Activated CD4-positive, alpha-beta T cell treated with anti-CD3 and anti-CD28 coated beads, Interleukin-2, amount 50 U/mL, for 48 hours (primary cell): ENCODE measurements around the gene TMEM138.

Experiments
- DNase-seq, 2 experiments: peaks; one replicate each; pipeline ENCODE4 v3.0.0-alpha.2; 2020

The TMEM138 gene

GRCh38 chr11:61342207-61342803 lies 19.9 kb upstream of the TMEM138 start:
- DNase-seq, result no peak

GRCh38 chr11:61343792-61344745 lies 18.1 kb upstream of the TMEM138 start:
- DNase-seq, result no peak

- DNase-seq, result no peak
Measured at GRCh38 chr11:61345170-61345610, 17.0 kb upstream of the TMEM138 start.

DNA sequence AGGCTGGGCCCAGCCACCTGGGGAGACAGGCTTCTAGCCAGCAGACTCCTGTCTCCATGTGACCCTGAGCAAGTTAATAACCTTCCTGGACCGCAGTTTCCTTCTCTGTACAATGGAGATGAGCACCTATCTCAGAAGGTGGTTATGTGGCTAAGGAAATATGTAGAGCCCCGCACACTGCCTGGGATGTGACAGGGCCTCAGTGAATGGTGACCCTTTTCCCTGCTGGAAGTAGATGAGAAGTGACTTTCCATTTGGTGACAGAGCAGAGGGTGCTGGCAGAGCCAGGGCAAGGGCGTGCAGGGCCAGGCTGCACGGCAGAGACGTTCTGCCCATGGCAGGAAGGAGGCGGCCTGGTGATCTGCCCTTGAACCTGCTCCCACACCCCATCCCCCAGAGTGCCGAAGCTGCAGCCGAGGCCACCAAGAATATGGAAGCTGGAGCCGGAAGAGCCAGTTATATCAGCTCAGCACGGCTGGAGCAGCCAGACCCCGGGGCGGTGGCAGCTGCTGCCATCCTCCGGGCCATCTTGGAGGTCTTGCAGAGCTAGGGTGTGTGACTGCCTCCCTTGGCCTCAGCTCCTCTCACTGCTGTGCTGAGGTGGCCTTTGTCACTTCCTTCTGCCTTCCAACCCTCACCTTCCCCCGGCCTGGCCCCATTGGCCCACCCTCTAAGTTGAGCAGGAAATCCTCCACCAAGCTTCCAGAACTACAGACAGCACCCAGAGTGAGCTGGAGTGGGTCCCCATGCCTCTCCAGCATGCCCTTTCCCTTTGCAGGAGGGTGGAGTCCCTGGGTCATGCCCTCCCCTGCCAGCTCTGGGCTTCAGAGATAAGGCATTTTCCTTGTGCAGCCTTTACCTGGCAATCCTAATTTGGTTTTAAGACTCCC lies 16.0 kb upstream of the TMEM138 start:
- DNase-seq, result no peak

- no peak for DNase-seq
Measured at GRCh38 chr11:61347916-61348461, 14.2 kb upstream of the TMEM138 start.

DNA sequence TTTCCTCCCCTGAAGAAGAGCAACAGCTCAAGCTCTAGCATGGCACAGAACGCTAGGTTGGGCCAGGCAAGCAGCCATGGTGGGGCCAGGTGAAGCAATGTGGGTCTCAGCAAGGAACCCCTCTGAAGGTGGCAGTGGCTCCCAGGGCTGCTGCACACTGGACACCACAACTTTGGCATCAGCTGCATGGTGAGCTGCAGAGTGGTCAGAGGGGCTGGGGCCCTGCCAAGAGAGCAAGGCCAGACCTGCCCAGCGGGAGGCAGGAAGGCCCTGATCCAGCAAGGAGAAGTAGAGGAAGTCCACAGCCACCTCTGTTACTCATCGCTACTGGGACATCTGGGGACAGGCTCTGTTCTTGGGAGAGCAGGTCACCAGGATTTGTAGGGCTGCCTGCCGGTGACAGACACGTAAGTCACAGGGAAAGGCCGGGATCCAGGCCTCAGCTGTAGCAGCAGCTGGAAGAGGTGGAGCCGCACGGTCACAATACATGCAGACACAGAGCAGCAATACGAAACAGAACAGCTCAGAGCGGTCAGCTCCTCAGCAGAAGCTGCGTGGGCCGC lies 12.9 kb upstream of the TMEM138 start:
- no peak for DNase-seq

DNA sequence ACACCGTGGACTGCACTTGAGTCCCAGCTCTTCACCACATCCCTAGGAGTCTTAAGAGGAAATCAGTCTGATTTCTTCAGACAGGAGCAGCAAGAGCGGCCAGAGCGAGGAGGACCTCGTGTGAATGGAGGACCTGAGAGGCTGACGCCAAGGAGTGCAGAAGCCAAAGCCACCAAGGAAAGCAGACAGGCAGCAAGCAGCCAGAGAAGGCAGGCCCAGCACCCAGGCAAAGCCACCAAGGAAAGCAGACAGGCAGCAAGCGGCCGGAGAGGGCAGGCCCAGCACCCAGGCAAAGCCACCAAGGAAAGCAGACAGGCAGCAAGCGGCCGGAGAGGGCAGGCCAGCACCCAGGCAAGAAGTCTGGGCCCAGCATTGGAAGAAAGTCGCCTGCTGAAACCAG lies 12.3 kb upstream of the TMEM138 start:
- DNase-seq, result no peak

- no peak for DNase-seq
Measured at GRCh38 chr11:61350336-61350735, 11.8 kb upstream of the TMEM138 start.

GRCh38 chr11:61350803-61351202 lies 11.4 kb upstream of the TMEM138 start:
- DNase-seq, result no peak

- no peak for DNase-seq
Measured at GRCh38 chr11:61352038-61352437, 10.1 kb upstream of the TMEM138 start.

GRCh38 chr11:61353131-61354067 lies 8.8 kb upstream of the TMEM138 start:
- no peak for DNase-seq

GRCh38 chr11:61354208-61354607 lies 8.0 kb upstream of the TMEM138 start:
- DNase-seq, result no peak

DNA sequence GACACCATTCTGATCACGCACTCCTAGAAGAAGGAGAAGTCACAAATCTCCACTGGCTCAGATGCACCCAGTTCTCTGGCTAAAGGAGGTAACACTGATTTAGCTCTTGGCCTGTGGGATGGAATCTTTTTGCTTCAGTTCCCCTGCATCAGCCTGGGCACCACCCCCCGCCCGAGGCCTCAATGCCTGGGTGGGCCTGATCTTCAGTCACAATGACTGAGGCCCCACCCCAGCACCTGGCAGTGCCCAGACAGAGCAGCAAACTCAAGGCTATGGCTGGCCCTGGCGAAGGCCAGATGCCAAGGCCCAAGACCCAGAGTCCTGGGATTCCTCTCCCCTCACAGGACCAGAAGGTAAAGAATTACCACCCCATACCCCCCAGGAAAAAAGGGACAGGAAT lies 5.5 kb upstream of the TMEM138 start:
- no peak for DNase-seq

DNA sequence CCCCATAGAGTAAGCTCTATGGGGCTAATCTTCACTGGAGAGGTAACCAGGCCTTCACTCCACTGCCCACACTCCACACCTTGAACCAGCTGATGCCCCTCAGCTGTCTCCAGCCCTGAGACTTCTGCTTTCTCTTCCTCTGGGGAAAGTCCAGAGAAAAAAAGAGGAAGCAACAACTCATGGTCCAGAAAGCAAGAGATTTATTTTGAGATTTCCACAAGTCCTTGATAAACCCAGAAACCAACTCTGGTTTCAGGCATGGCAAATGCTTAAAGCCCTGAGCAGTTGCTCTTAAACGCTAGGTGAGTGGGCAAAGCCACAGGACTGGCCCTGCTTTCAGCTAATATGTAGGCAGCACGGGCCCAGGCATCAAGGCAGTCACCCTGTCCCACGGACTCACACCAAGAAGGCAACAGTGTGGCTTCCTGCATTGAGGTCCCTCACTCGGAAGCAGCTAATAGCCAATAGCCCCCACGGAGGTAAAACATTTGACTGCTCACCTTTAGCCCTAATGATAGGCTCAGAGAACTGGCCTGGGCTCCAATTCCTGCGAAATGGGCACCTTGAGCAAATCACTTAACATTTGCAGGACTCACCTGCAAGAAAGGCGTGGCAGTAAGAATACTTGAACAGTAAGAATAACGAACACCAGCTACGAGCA lies 4.8 kb upstream of the TMEM138 start:
- no peak for DNase-seq

DNA sequence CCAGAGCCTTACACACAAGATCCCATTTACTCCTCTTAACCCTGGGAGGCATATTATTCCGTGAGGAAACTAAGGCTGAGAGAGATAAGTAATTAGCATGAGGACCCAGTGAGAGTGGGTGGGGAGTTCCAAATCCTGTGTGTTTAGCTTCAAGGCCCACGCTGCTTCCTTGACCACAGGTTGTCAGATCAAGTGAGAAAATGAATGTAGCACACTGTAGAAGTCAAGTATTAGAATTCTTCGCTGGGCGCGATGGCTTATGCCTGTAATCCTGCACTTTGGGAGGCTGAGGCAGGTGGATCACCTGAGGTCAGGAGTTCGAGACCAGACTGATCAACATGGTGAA lies 4.3 kb upstream of the TMEM138 start:
- no peak for DNase-seq

DNA sequence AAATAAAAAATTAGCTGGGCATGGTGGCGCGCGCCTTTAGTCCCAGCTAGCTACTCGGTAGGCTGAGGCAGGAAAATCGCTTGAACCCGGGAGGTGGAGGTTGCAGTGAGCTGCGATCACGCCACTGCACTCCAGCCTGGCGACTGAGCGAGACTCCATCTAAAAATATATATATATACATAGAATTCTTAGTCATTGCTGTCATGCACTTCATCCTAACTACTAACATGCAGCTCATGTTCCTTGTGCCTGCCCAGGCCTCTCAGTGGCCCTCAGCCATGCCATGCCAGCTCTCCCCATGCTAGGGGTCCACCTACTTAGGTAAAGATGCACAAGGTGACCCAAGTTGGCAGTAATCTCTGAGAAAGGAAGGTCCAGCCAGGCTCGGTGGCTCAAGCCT lies 3.6 kb upstream of the TMEM138 start:
- DNase-seq, result no peak

GRCh38 chr11:61359516-61359915 lies 2.7 kb upstream of the TMEM138 start:
- no peak for DNase-seq

DNA sequence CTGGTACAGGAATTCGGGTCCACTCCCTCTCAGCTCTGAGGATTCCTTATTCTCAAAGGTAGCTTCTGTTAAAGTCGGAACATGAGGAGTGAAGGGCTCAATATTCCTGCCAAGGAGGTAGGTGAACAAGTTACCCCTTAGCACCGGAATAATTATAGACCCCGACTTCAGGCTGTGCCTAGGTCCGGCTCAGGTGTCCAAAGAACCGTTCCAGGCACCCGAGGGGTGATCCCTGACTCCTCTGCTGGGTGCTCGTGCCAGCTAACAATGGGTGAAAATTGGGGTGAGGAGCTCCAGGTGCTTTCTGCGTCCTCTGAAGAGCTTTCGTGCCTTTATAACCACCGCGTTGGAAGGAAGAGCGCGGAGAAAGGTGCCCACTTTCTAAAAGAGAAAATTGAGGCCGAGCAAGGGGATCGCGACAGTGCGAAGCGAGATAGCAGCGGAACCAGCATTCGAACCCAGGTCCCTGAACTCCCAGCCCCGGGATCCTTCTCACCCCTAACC lies 885 bp upstream of the TMEM138 start:
- no peak for DNase-seq

GRCh38 chr11:61362542-61362875 lies 335 bp downstream of the TMEM138 start:
- peak in 1 of 2 experiments; percentile 39 for DNase-seq

DNA sequence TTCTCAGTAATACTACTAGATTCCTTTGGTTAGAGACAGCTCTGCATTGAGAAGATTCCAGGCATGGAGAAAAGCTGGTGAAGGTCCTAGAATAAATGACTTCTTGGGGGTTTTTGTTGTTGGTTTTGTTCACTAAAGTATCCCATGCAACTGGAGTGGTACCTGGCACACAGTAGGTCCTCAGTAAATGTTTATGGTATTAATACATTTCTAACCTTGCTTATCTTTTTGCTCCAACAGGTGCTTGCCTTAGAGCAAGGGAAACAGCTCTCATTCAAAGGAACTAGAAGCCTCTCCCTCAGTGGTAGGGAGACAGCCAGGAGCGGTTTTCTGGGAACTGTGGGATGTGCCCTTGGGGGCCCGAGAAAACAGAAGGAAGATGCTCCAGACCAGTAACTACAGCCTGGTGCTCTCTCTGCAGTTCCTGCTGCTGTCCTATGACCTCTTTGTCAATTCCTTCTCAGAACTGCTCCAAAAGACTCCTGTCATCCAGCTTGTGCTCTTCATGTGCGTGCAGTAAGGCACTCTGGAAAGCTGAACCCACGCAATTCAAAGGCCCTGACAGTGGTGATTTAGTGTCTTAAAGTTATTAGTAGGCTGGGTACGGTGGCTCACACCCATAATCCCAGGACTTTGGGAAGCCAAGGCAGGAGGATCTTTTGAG lies 2.0 kb downstream of the TMEM138 start:
- DNase-seq, result no peak
